Suprapubic skin (tissue), 4 donors: Measurements from ENCODE around the gene NOX3. TPM values are rescaled to one million over a fixed set of nuclear protein-coding genes. Genes with fewer than 3 reads are reported as not detected.

Experiments used
- DNase-seq, 2 donors: peaks; one replicate each; pipeline ENCODE4 v3.0.0-alpha.2; 2019; ENCODE audit warnings: low spot score in 2 of 2
- H3K27ac ChIP-seq: fragments of 200-600 bp; sonication (generic); one replicate; pipeline ENCODE4 v1.5.1; 2019
- H3K27me3 ChIP-seq: fragments of 200-600 bp; sonication (generic); one replicate; pipeline ENCODE4 v1.5.1; 2019
- H3K36me3 ChIP-seq: fragments of 200-600 bp; sonication (generic); one replicate; pipeline ENCODE4 v1.5.1; 2019
- H3K4me1 ChIP-seq: fragments of 200-600 bp; sonication (generic); one replicate; pipeline ENCODE4 v1.5.1; 2019
- H3K4me3 ChIP-seq: fragments of 200-600 bp; sonication (generic); one replicate; pipeline ENCODE4 v1.5.1; 2019; ENCODE audit warnings: mild to moderate bottlenecking
- H3K9me3 ChIP-seq: fragments of 200-600 bp; sonication (generic); one replicate; pipeline ENCODE4 v1.5.1; 2019
- EP300 ChIP-seq: sonication (generic); formaldehyde crosslinking; IDR thresholded peaks from one replicate; pipeline ENCODE4 v1.6.1; 2017; ENCODE audit warnings: antibody characterized with exemption
- POLR2A ChIP-seq, 2 donors: fragments of 450-650 bp; IDR thresholded peaks; one replicate each; pipeline ENCODE4 v1.6.1; 2017; ENCODE audit warnings: antibody characterized with exemption in 2 of 2, mild to moderate bottlenecking in 2 of 2, moderate library complexity in 2 of 2
- POLR2AphosphoS5 ChIP-seq, 3 donors: sonication (generic); formaldehyde crosslinking; IDR thresholded peaks; one replicate each; pipeline ENCODE4 v1.6.1; 2017; ENCODE audit warnings: antibody characterized with exemption in 3 of 3
- WGBS: methylation state at CpG from one replicate; pipeline ENCODE4 v1.1.5; 2018; 5-methylcytosine and 5-hydroxymethylcytosine counted together
- total RNA-seq, 4 donors: library from RNA; depleted of rRNA; stranded (reverse); fragments of >200 nt; gene quantifications; one replicate each; pipeline ENCODE4 v1.1.0, GENCODE V29; 2016
- TF ChIP-seq, protein P1 (sequence below), 2 donors: fragments of 200-600 bp in 1 of 2; fragments of 450-650 bp in 1 of 2; sonication (generic) in 1 of 2; IDR thresholded peaks; one replicate each; pipeline ENCODE4 v1.5.1; 2016 to 2019; ENCODE audit warnings: antibody characterized with exemption in 2 of 2, mild to moderate bottlenecking in 1 of 2, moderate library complexity in 1 of 2

Gene NOX3
- total RNA-seq, 4 donors from 2014 or later: not detected

GRCh38 chr6:155419161-155419560 is 36.5 kb downstream of the NOX3 start:
- no peaks in the 10 kb centered on the region for H3K27me3 ChIP-seq
- TF ChIP-seq EP300 (no peak), POLR2AphosphoS5 (IDR thresholded peaks at IDR 0.05) (no peak), POLR2A (IDR thresholded peaks at IDR 0.05) (no peak)
- TF ChIP-seq, protein P1, sequence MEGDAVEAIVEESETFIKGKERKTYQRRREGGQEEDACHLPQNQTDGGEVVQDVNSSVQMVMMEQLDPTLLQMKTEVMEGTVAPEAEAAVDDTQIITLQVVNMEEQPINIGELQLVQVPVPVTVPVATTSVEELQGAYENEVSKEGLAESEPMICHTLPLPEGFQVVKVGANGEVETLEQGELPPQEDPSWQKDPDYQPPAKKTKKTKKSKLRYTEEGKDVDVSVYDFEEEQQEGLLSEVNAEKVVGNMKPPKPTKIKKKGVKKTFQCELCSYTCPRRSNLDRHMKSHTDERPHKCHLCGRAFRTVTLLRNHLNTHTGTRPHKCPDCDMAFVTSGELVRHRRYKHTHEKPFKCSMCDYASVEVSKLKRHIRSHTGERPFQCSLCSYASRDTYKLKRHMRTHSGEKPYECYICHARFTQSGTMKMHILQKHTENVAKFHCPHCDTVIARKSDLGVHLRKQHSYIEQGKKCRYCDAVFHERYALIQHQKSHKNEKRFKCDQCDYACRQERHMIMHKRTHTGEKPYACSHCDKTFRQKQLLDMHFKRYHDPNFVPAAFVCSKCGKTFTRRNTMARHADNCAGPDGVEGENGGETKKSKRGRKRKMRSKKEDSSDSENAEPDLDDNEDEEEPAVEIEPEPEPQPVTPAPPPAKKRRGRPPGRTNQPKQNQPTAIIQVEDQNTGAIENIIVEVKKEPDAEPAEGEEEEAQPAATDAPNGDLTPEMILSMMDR (IDR thresholded peaks at IDR 0.05): no peak
- WGBS: 62% methylated on average over 4 of the region's 4 CpGs

GRCh38 chr6:155418017-155418761 is 37.5 kb downstream of the NOX3 start:
- no peaks in the 10 kb centered on the region for H3K36me3 ChIP-seq
- WGBS: 9% methylated on average over 9 of the region's 9 CpGs
- peak overlapping the region; percentile 16 for H3K4me3 ChIP-seq
- no peaks in the 10 kb centered on the region for H3K27me3 ChIP-seq
- H3K27ac ChIP-seq: peak overlapping the region; percentile 43
- peaks cover 21% of the 10 kb centered on the region for H3K4me1 ChIP-seq
- peak in 1 of 2 donors; percentile 59 for DNase-seq
- no peaks in the 10 kb centered on the region for H3K9me3 ChIP-seq
- TF ChIP-seq POLR2AphosphoS5 (IDR thresholded peaks at IDR 0.05): no peak
- TF ChIP-seq EP300: no peak
- TF ChIP-seq, protein P1 (IDR thresholded peaks at IDR 0.05): no peak
- TF ChIP-seq POLR2A (IDR thresholded peaks at IDR 0.05): no peak

More at GRCh38 chr6:155419161-155419560, 36.5 kb downstream of the NOX3 start:
- H3K36me3 ChIP-seq: no peaks in the 10 kb centered on the region
- H3K27ac ChIP-seq: no peak overlapping the region
- peaks cover 21% of the 10 kb centered on the region for H3K4me1 ChIP-seq
- H3K4me3 ChIP-seq: no peak overlapping the region
- no peak for DNase-seq
- H3K9me3 ChIP-seq: no peaks in the 10 kb centered on the region

- WGBS: 67% methylated on average over 3 of the region's 3 CpGs
Observed at GRCh38 chr6:155417454-155417853, 38.2 kb downstream of the NOX3 start.

GRCh38 chr6:155415953-155416352 is 39.7 kb downstream of the NOX3 start:
- Histone ChIP-seq H3K4me1 (peaks cover 21% of the 10 kb centered on the region), H3K27ac (no peak overlapping the region), H3K4me3 (no peak overlapping the region), H3K9me3 (no peaks in the 10 kb centered on the region), H3K27me3 (no peaks in the 10 kb centered on the region), H3K36me3 (no peaks in the 10 kb centered on the region)
- no peak for DNase-seq
- 91% methylated on average over 4 of the region's 4 CpGs for WGBS
- TF ChIP-seq EP300 (no peak), POLR2AphosphoS5 (IDR thresholded peaks at IDR 0.05) (no peak), POLR2A (IDR thresholded peaks at IDR 0.05) (no peak)
- TF ChIP-seq, protein P1 (IDR thresholded peaks at IDR 0.05): no peak

More at GRCh38 chr6:155417454-155417853, 38.2 kb downstream of the NOX3 start:
- DNase-seq: no peak
- peaks cover 21% of the 10 kb centered on the region for H3K4me1 ChIP-seq
- no peaks in the 10 kb centered on the region for H3K27me3 ChIP-seq
- H3K27ac ChIP-seq: no peak overlapping the region
- TF ChIP-seq POLR2AphosphoS5 (IDR thresholded peaks at IDR 0.05) (no peak), EP300 (no peak)
- no peaks in the 10 kb centered on the region for H3K9me3 ChIP-seq
- H3K36me3 ChIP-seq: no peaks in the 10 kb centered on the region
- H3K4me3 ChIP-seq: peak overlapping the region; percentile 16

- H3K36me3 ChIP-seq: no peaks in the 10 kb centered on the region
- H3K27ac ChIP-seq: no peak overlapping the region
- no peaks in the 10 kb centered on the region for H3K9me3 ChIP-seq
- 96% methylated on average over 3 of the region's 3 CpGs for whole genome bisulfite sequencing
- H3K27me3 ChIP-seq: no peaks in the 10 kb centered on the region
- no peak for TF ChIP-seq EP300
- TF ChIP-seq POLR2A (IDR thresholded peaks at IDR 0.05): no peak
- H3K4me3 ChIP-seq: no peak overlapping the region
- DNase-seq: no peak
- H3K4me1 ChIP-seq: peaks cover 19% of the 10 kb centered on the region
Observed at GRCh38 chr6:155414049-155414448, 41.6 kb downstream of the NOX3 start.

DNA sequence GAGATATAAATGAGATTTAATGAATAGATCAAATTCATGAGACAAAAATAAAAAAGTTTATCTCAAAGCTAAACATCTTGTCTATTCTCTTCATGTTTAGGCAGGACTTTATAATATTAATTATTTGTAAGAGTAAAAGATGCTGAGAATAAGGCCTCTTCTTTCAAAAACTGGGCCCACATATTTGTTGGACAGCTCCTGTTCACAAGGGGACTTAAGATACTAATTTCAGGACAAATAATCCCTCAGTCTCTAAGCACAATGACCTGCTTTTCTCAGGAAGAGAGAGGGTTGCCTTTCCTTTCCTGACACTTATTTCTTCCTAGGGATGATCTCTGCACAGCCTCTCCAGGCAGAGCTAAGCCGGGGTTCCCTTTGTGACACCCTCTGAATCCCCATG is 43.3 kb downstream of the NOX3 start:
- WGBS: 100% methylated on average over 1 of the region's 1 CpG
- TF ChIP-seq POLR2AphosphoS5 (IDR thresholded peaks at IDR 0.05): no peak
- TF ChIP-seq, protein P1 (IDR thresholded peaks at IDR 0.05): no peak
- no peak for TF ChIP-seq EP300
- no peak for TF ChIP-seq POLR2A (IDR thresholded peaks at IDR 0.05)
- DNase-seq: no peak
- no peaks in the 10 kb centered on the region for H3K27me3 ChIP-seq
- H3K27ac ChIP-seq: no peak overlapping the region
- H3K4me3 ChIP-seq: no peak overlapping the region
- H3K36me3 ChIP-seq: no peaks in the 10 kb centered on the region
- peaks cover 2% of the 10 kb centered on the region for H3K4me1 ChIP-seq
- H3K9me3 ChIP-seq: no peaks in the 10 kb centered on the region
